Measurements from ENCODE around the gene LRBA. TPM values are rescaled to one million over a fixed set of nuclear protein-coding genes. Genes with fewer than 3 reads are reported as not detected.

The LRBA gene
- total RNA-seq, 1 experiment from 2014 or later = 77.4 TPM

DNA sequence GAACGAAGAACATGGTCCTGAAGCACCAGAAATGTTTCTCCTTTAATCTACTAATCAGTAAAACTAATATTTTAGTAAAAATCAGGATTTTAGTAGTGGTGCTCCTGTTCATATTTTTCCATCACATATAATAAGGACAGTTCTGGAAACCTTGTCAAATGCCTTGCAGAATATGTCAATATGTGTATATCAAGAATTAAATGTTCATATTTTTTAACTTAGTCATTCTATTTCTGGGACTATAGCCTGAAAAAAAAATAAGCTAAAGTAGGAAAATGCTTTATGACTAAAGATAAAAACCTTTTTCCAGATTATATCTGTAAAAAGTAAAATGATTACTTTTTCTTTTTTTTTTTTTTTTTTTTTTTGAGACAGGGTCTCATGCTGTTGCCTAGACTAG lies 368.1 kb downstream of the LRBA start:
- POLR2A ChIA-PET (ENCODE audit: unreplicated experiment) = no interaction called here
- Histone ChIP-seq H2AFZ (no peak overlapping the region), H3K79me2 (ENCODE audit: low read depth) (no peaks in the 10 kb centered on the region), H4K20me1 (ENCODE audit: insufficient read depth) (no peaks in the 10 kb centered on the region), H3K36me3 (ENCODE audit: low read depth) (no peaks in the 10 kb centered on the region), H3K9me3 (ENCODE audit: insufficient read depth, low read depth) (no peaks in the 10 kb centered on the region), H3K4me3 (no peak overlapping the region), H3K27me3 (ENCODE audit: insufficient read depth, low read depth) (no peaks in the 10 kb centered on the region), H3F3A (ENCODE audit: insufficient read depth, low read depth) (no peaks in the 10 kb centered on the region), H3K27ac (no peak overlapping the region), H3K4me2 (no peak overlapping the region), H3K9me2 (ENCODE audit: insufficient read depth) (no peaks in the 10 kb centered on the region), H3K4me1 (replicated peaks; ENCODE audit: insufficient read depth) (no peaks in the 10 kb centered on the region)
- intact Hi-C loops (cut with micrococcal nuclease; ENCODE audit: unreplicated experiment) = no loop called here
- no peak for DNase-seq
- TF ChIP-seq EZH2 (IDR thresholded peaks at IDR 0.05; ENCODE audit: low read depth) = no peak
- TF ChIP-seq, protein P1, sequence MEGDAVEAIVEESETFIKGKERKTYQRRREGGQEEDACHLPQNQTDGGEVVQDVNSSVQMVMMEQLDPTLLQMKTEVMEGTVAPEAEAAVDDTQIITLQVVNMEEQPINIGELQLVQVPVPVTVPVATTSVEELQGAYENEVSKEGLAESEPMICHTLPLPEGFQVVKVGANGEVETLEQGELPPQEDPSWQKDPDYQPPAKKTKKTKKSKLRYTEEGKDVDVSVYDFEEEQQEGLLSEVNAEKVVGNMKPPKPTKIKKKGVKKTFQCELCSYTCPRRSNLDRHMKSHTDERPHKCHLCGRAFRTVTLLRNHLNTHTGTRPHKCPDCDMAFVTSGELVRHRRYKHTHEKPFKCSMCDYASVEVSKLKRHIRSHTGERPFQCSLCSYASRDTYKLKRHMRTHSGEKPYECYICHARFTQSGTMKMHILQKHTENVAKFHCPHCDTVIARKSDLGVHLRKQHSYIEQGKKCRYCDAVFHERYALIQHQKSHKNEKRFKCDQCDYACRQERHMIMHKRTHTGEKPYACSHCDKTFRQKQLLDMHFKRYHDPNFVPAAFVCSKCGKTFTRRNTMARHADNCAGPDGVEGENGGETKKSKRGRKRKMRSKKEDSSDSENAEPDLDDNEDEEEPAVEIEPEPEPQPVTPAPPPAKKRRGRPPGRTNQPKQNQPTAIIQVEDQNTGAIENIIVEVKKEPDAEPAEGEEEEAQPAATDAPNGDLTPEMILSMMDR (conservative IDR thresholded peaks at IDR 0.05) = no peak
- CTCF ChIA-PET = no interaction called here
- BruUV-seq (replicated peaks) = no TSS peak

DNA sequence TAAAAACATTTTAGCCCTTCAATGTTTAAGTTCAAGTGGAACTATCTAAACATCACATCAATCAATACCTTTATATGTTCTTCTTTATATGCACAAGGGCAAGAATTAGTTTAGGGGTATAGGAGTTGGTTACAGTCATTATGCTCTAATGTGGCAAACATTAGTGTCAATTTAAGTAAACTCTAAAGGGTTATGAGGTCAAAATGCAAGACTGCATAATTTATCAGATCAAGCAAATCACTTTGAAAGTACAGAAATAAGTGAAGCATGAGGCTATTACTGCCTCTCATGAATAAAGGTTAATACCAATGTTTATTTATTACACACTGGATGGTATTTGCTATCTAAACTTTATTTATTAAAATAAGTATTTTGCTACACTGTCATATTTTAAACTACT lies 373.5 kb downstream of the LRBA start:
- BruUV-seq (replicated peaks) = no TSS peak
- TF ChIP-seq, protein P1 (conservative IDR thresholded peaks at IDR 0.05) = no peak
- TF ChIP-seq EZH2 (IDR thresholded peaks at IDR 0.05; ENCODE audit: low read depth) = no peak
- no peak overlapping the region for H3K4me2 ChIP-seq
- no peaks in the 10 kb centered on the region for H3K4me1 ChIP-seq (replicated peaks; ENCODE audit: insufficient read depth)
- no peaks in the 10 kb centered on the region for H3F3A ChIP-seq (ENCODE audit: insufficient read depth, low read depth)
- no peak overlapping the region for H3K4me3 ChIP-seq
- H2AFZ ChIP-seq = no peak overlapping the region
- no peaks in the 10 kb centered on the region for H4K20me1 ChIP-seq (ENCODE audit: insufficient read depth)
- H3K9me3 ChIP-seq (ENCODE audit: insufficient read depth, low read depth) = no peaks in the 10 kb centered on the region
- H3K27ac ChIP-seq = no peak overlapping the region
- ChIA-PET POLR2A (ENCODE audit: unreplicated experiment) (no interaction called here), CTCF (no interaction called here)
- no peaks in the 10 kb centered on the region for H3K79me2 ChIP-seq (ENCODE audit: low read depth)
- H3K36me3 ChIP-seq (ENCODE audit: low read depth) = no peaks in the 10 kb centered on the region
- intact Hi-C loops (cut with micrococcal nuclease; ENCODE audit: unreplicated experiment) = no loop called here
- H3K27me3 ChIP-seq (ENCODE audit: insufficient read depth, low read depth) = no peaks in the 10 kb centered on the region
- no peaks in the 10 kb centered on the region for H3K9me2 ChIP-seq (ENCODE audit: insufficient read depth)
- no peak for DNase-seq

DNA sequence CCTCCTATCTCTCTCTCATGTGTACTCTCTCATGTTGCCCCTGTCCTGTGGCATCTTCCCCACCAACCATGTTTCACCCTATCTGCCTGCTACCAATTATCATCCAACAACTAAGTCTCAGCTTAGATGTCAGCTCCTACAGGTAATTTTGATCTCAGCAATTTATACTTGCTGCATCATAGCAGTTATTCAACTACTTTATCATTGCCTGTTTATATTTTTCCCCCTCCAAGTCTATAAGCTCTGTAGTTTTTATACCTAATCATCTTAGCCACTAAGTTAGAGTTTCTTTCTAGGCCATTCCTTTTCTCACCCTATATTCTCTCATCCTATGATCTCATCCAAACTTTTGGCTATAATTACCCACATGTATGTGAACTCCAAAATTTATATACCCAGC lies 382.4 kb downstream of the LRBA start:
- CTCF ChIA-PET = no interaction called here
- H3K79me2 ChIP-seq (ENCODE audit: low read depth) = no peaks in the 10 kb centered on the region
- TF ChIP-seq EZH2 (IDR thresholded peaks at IDR 0.05; ENCODE audit: low read depth) = no peak
- TF ChIP-seq, protein P1 (conservative IDR thresholded peaks at IDR 0.05) = no peak
- H3K4me3 ChIP-seq = no peak overlapping the region
- no peaks in the 10 kb centered on the region for H3K9me3 ChIP-seq (ENCODE audit: insufficient read depth, low read depth)
- H2AFZ ChIP-seq = no peak overlapping the region
- H4K20me1 ChIP-seq (ENCODE audit: insufficient read depth) = no peaks in the 10 kb centered on the region
- POLR2A ChIA-PET (ENCODE audit: unreplicated experiment) = no interaction called here
- no TSS peak for BruUV-seq (replicated peaks)
- no peaks in the 10 kb centered on the region for H3K4me1 ChIP-seq (replicated peaks; ENCODE audit: insufficient read depth)
- H3K27ac ChIP-seq = no peak overlapping the region
- no peaks in the 10 kb centered on the region for H3F3A ChIP-seq (ENCODE audit: insufficient read depth, low read depth)
- H3K36me3 ChIP-seq (ENCODE audit: low read depth) = no peaks in the 10 kb centered on the region
- H3K9me2 ChIP-seq (ENCODE audit: insufficient read depth) = no peaks in the 10 kb centered on the region; the same call in 1 of the 2 replicates
- H3K27me3 ChIP-seq (ENCODE audit: insufficient read depth, low read depth) = no peaks in the 10 kb centered on the region
- H3K4me2 ChIP-seq = no peak overlapping the region
- DNase-seq = no peak
- intact Hi-C loops (cut with micrococcal nuclease; ENCODE audit: unreplicated experiment) = no loop called here

Measured in PC-9 (cell line).